Muscle layer of colon (tissue), 2 donors: ENCODE results near the gene PAK1.

Source experiments
- H3K27ac ChIP-seq: one replicate; pipeline ENCODE4 v1.7.0; 2013; ENCODE audit warnings: low read depth, mild to moderate bottlenecking, low read length, moderate library complexity
- H3K27me3 ChIP-seq, 2 donors: one replicate each; pipeline ENCODE4 v1.7.0; 2013; ENCODE audit warnings: low read length in 2 of 2, mild to moderate bottlenecking in 2 of 2; ENCODE audit not compliant: insufficient read depth in 2 of 2, control insufficient read depth in 1 of 2
- H3K36me3 ChIP-seq: one replicate; pipeline ENCODE4 v1.7.0; 2013; ENCODE audit warnings: mild to moderate bottlenecking, low read length; ENCODE audit not compliant: insufficient read depth
- H3K4me1 ChIP-seq: one replicate; pipeline ENCODE4 v1.7.0; 2013; ENCODE audit warnings: mild to moderate bottlenecking, low read length; ENCODE audit not compliant: insufficient read depth
- H3K4me3 ChIP-seq, 2 donors: one replicate each; pipeline ENCODE4 v1.7.0; 2013; ENCODE audit warnings: low read length in 2 of 2, low read depth in 1 of 2, mild to moderate bottlenecking in 1 of 2, moderate library complexity in 1 of 2
- H3K9ac ChIP-seq: one replicate; pipeline ENCODE4 v1.7.0; 2013; ENCODE audit warnings: low read length
- H3K9me3 ChIP-seq: one replicate; pipeline ENCODE4 v1.7.0; 2013; ENCODE audit warnings: mild to moderate bottlenecking, low read length
- donor health status: abdominal sarcoma.
- donor health status: Adenocarcinoma of cecum.

PAK1 gene

DNA sequence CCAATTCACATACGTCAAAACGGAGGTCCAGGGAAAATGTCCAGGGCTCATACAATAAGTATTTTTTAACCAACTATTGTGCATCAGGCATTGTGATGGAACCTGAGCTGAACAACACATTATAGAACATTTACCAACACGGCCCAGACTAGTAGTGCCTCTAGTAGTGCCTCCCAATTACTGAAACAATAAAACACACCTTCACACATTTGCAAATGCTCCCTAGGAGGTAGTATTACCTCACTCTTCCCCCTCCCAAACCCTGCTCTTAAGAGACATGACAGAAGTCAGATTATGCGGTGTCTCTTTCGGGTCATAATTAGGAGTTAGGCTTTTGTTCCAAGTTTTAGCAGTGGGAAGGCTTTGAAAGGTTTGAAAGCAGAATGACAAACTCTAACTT lies 61.1 kb downstream of the PAK1 start:
- Histone ChIP-seq H3K27me3 (no peaks in the 10 kb centered on the region), H3K27ac (no peak overlapping the region), H3K9ac (no peak overlapping the region), H3K9me3 (no peaks in the 10 kb centered on the region), H3K4me3 (no peak overlapping the region), H3K4me1 (peaks cover 25% of the 10 kb centered on the region), H3K36me3 (no peaks in the 10 kb centered on the region)

DNA sequence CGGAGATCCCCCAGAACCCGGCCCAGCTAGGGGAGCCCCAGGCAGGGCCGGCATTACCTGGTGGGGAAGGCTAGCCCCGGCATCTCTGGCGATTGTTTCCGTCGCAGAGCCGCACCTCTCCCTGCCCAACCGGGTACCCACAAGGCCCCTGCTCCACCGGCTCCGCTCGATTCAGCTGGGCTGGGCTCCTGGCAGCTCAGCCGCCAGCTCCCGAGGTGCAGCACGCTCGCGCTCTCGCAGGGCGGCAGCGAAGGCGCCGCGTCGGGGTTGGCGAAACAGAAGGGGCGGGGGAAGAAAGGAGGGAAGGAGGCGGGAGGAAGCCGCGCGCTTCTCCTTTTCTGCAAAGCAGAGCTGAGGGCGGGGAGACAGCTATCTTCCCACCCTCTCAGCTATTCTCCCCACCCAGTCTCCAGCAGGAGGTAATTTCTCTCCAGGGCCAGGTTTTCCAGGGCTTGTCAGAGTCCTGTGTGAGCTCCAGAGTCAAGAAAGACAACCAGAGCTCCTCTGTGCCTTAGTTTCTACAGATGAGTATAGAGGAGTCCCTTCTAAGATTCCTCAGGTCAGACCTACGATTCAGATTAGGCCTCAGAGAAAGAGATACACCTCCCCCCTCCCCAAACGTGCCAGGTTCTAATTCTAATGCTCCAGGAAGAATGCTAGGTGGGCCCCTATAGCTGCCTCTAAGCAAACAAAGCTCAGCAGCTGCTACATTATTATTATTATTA lies 62.0 kb downstream of the PAK1 start:
- Histone ChIP-seq H3K9me3 (no peaks in the 10 kb centered on the region), H3K4me1 (peaks cover 33% of the 10 kb centered on the region), H3K4me3 (peak overlapping the region; percentile 40 to 79), H3K27ac (peak overlapping the region; percentile 90), H3K27me3 (no peaks in the 10 kb centered on the region), H3K9ac (peak overlapping the region; percentile 66), H3K36me3 (no peaks in the 10 kb centered on the region)

DNA sequence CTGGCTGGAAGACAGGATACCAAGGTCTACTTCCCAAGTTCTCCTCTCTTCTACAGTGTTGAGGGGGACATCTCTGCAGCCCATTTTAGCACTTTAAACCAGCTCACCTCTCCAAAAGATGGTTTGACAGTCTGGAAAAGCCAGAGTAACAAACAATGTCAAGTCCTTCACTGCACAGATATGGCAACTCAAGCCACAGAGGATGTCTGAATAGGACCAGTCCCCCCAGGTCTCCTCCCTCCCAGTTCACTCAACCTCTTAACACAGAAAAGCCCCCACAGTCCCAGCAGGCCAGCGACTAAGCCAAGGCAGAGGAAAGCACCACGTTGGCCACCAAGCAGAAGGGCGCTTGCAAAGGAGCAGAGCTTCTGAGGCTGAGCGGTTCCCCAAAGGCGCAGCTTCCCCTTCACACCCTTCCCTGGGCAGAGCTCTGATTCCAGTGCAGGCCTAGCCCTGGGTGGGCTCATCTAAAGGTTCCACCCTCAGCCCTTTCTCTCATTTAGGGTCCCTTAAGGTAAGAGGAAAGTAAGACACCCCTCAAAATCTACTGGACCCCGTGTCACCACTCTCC lies 62.7 kb downstream of the PAK1 start:
- H3K27ac ChIP-seq: peak overlapping the region; percentile 90
- no peaks in the 10 kb centered on the region for H3K27me3 ChIP-seq
- peaks cover 33% of the 10 kb centered on the region for H3K4me1 ChIP-seq
- H3K4me3 ChIP-seq: peak overlapping the region; percentile 40 to 79
- no peaks in the 10 kb centered on the region for H3K36me3 ChIP-seq
- H3K9me3 ChIP-seq: no peaks in the 10 kb centered on the region
- H3K9ac ChIP-seq: peak overlapping the region; percentile 66

DNA sequence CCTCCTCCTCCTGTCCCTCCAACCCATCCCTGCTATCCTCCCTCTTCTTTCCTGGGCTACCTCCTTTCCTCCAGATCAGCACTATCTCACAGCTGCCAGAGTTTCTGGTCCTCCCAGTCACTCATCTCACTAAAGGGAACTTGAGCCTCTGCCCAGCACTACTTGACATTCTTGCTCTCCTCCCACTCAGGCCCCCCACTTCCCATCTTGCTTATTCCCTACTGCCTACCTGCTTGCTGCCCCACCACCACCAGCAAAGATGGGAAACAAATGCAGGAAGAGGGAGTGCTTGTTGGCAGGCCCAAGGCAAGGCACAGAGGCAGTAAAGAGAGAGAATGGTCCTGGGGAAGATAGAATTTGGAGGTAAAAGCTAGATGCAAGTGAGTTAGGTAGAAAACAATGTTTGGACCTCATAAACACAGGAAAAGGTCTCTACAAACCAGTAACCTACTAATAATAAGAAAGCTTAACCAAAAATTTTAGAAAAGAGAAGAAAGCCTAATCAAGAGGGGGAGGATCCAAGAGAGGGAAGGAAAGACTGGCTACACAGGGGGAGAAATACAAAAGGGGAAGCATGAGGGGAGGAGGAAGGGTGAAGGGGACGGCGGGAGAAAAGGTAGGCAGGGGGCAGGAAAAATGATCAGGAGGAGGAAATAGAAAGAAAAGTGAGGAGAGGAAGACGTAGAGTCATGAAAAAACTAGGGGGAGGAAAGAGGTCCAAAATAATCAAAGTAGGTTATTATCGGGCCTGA lies 63.6 kb downstream of the PAK1 start:
- Histone ChIP-seq H3K36me3 (no peaks in the 10 kb centered on the region), H3K4me1 (peaks cover 39% of the 10 kb centered on the region), H3K27ac (no peak overlapping the region), H3K27me3 (no peaks in the 10 kb centered on the region), H3K9me3 (no peaks in the 10 kb centered on the region), H3K4me3 (peak overlapping the region in 1 of 2 donors; percentile 3), H3K9ac (no peak overlapping the region)

DNA sequence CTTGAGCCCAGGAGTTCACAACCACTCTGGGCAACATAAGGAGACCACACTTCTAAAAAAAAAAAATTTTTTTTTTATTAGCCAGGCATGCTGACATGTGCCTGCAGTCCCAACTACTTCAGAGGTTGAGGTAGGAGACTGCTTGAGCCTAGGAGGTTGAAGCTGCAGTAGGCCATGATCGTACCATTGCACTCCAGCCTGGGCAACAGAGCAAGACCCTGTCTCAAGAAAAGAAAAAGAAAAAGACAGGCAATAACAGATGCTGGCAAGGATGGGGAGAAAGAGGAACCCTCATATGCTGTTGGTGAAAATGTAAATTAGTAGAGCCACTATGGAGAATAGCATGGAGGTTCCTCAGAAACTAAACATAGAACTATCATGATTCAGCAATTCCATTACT lies 64.8 kb downstream of the PAK1 start:
- H3K9me3 ChIP-seq: no peaks in the 10 kb centered on the region
- no peaks in the 10 kb centered on the region for H3K36me3 ChIP-seq
- no peaks in the 10 kb centered on the region for H3K27me3 ChIP-seq
- H3K4me1 ChIP-seq: peaks cover 44% of the 10 kb centered on the region
- H3K9ac ChIP-seq: no peak overlapping the region
- no peak overlapping the region for H3K4me3 ChIP-seq
- H3K27ac ChIP-seq: no peak overlapping the region

DNA sequence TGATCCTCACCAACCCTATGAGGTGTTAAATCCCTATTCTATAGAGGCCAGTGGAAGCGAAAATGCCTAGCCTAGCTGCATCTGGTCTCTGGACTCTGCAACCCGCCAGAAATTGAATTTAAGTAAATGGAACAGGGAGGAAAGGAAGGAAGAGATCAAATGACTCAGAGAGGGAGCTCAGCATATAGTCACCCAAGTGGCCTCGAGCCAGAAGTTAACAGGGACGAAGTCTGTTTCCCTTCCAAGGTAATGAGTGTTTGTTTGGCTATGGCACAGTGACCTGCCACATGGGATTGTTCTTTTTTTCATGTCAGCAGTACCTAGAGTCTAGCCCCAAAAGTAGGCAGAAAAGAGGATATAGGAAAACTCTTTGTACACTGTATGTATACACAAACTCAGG lies 66.3 kb downstream of the PAK1 start:
- Histone ChIP-seq H3K9me3 (no peaks in the 10 kb centered on the region), H3K27me3 (no peaks in the 10 kb centered on the region), H3K9ac (no peak overlapping the region), H3K4me3 (no peak overlapping the region), H3K36me3 (no peaks in the 10 kb centered on the region), H3K27ac (no peak overlapping the region), H3K4me1 (peaks cover 44% of the 10 kb centered on the region)

DNA sequence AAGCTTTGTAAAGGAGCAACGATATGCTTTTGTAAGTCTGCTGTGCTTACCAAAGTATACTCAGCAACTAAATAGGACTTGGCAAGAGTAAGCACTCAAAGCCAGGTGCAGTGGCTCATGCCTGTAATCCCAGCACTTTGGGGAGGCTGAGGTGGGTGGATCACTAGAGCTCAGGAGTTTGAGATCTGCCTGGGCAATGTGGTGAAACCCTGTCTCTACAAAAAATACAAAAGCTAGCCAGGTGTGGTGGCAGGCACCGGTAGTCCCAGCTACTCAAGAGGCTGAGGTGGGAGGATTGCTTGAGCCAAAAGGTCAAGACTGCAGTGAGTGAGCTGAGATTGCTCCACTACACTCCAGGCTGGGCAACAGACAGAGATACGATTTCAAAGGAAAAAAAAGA lies 67.5 kb downstream of the PAK1 start:
- Histone ChIP-seq H3K36me3 (no peaks in the 10 kb centered on the region), H3K4me3 (no peak overlapping the region), H3K27ac (no peak overlapping the region), H3K9ac (no peak overlapping the region), H3K27me3 (no peaks in the 10 kb centered on the region), H3K9me3 (no peaks in the 10 kb centered on the region), H3K4me1 (peaks cover 38% of the 10 kb centered on the region)

DNA sequence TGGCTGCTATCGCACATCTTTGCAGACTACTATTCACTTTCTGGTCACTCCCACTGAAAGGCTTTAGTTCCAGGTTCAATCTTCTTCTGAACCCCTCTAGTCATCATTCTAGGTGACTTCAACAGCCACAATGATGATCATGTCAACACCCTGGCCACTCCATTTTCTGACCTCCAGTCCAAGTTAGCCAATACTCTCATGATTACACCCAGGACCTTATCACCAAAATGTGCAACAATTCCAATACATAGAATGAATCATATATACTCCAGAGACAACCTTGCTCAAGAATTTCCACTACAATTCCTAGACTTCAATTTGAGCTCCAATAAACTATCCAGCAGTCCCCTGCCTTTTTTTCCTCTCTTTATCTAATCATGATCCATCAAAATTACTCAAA lies 70.7 kb downstream of the PAK1 start:
- H3K9me3 ChIP-seq: no peaks in the 10 kb centered on the region
- H3K4me1 ChIP-seq: peaks cover 23% of the 10 kb centered on the region
- H3K27ac ChIP-seq: no peak overlapping the region
- no peak overlapping the region for H3K9ac ChIP-seq
- H3K36me3 ChIP-seq: no peaks in the 10 kb centered on the region
- H3K4me3 ChIP-seq: no peak overlapping the region
- no peaks in the 10 kb centered on the region for H3K27me3 ChIP-seq

DNA sequence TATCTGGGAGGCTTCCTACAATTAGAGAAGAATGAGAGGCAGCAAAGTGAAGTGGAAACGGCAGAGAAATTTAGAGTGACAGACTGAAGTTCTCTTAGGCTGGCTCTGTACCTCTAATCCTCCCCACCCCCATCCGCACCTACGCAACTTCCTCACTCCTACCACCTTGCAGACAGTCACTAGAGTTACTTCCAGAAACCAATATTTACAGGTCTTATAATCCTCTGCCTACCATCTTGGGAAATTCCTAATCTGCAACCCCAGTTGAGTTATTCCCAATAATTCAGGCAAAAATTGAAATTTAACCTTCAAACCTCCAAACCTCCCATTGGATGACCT lies 71.7 kb downstream of the PAK1 start:
- no peak overlapping the region for H3K27ac ChIP-seq
- peaks cover 17% of the 10 kb centered on the region for H3K4me1 ChIP-seq
- H3K36me3 ChIP-seq: no peaks in the 10 kb centered on the region
- no peaks in the 10 kb centered on the region for H3K27me3 ChIP-seq
- H3K9me3 ChIP-seq: no peaks in the 10 kb centered on the region
- H3K4me3 ChIP-seq: no peak overlapping the region
- no peak overlapping the region for H3K9ac ChIP-seq

DNA sequence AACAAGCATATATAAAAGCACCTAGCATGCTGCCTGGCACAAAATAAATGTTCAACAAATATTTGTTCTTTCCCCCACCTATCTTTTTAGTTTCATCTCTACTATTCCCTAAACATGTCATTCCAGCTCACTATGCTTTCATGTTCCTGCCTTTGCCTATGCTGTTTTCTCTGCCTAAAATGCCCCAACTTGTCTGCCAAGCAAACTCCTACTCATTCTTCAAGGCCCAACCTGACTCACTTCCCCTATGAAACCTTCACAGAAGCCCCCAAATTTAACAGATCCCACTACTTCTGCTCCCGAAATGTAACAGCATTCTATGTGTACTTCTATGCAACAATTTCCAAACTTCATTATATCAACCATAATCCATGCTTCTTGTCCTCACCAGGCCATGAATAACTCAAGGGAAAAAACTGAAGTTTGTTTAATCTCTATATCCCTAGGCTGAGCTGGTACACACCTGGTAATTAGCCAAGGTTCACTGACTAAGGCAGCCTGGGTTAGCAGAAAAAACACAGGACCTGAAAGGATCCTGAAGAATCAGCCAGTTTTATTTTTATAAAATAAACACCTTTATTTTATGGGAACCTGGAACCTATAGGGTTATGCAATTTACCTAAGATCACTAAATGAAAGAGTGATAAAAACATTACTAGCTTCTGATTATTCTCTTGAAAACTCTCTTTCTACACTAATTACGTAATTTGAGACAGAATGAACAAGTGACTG lies 72.2 kb downstream of the PAK1 start:
- H3K27ac ChIP-seq: no peak overlapping the region
- H3K9me3 ChIP-seq: no peaks in the 10 kb centered on the region
- no peaks in the 10 kb centered on the region for H3K36me3 ChIP-seq
- peaks cover 15% of the 10 kb centered on the region for H3K4me1 ChIP-seq
- no peaks in the 10 kb centered on the region for H3K27me3 ChIP-seq
- no peak overlapping the region for H3K9ac ChIP-seq
- no peak overlapping the region for H3K4me3 ChIP-seq

DNA sequence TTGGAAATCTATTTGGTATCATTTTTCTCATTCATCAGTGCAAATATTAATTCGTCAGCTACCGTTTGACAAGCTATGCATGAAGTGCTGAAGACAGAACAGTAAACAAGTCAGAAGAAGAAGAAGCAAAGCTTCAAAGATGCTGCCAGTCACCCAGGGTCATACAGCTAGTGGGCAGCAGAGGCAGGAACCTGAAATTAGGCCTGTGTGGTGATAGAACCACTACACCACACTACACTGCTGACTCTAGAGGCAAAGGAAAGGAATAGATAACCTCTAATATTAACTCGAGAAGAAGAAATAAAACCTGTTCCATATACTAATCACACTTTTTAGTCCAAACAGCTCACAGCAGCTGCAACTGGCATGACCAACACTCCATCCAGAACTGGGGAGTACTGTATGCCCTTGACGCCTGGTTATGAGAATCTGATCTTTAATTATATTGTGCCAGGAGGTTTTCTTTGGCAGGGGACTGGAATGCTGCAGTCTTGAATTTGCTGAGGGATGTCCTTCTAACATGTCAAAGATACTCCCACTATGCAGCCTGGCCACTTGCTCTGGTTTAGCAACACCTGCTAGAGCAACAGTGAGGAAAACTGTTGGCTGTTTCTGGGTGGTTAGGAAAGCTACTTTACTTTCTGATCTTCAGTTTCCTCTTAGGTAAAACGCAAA lies 73.0 kb downstream of the PAK1 start:
- Histone ChIP-seq H3K9me3 (no peaks in the 10 kb centered on the region), H3K4me3 (no peak overlapping the region), H3K27ac (no peak overlapping the region), H3K9ac (no peak overlapping the region), H3K27me3 (no peaks in the 10 kb centered on the region), H3K36me3 (no peaks in the 10 kb centered on the region), H3K4me1 (peaks cover 13% of the 10 kb centered on the region)
